Stimulated activated CD4-positive, alpha-beta T cell treated with anti-CD3 and anti-CD28 coated beads, Interleukin-12 subunit alpha, Interleukin-12 subunit beta, amount 100 ng/mL, for 48 hours (primary cell): ENCODE measurements around the gene GALK2.

ENCODE experiments used
- DNase-seq, 3 donors: peaks; one replicate each; pipeline ENCODE4 v3.0.0-alpha.2; 2020; ENCODE audit warnings: low read depth in 2 of 3, low spot score in 1 of 3

The GALK2 gene

DNA sequence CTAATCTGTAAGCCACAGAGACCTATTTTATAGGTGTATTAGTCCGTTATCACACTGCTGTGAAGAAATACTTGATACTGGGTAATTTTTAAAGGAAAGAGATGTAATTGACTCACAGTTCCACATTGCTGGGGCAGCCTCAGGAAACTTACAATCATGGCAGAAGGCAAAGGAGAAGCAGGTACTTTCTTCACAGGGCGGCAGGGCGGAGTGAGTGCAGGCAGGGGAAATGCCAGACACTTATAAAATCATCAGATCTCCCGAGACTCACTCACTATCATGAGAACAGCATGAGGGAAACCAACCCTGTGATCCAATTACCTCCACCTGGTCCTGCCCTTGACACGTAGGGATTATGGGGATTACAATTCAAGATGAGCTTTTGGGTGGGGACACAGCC lies 108.7 kb downstream of the GALK2 start:
- DNase-seq, result no peak

DNA sequence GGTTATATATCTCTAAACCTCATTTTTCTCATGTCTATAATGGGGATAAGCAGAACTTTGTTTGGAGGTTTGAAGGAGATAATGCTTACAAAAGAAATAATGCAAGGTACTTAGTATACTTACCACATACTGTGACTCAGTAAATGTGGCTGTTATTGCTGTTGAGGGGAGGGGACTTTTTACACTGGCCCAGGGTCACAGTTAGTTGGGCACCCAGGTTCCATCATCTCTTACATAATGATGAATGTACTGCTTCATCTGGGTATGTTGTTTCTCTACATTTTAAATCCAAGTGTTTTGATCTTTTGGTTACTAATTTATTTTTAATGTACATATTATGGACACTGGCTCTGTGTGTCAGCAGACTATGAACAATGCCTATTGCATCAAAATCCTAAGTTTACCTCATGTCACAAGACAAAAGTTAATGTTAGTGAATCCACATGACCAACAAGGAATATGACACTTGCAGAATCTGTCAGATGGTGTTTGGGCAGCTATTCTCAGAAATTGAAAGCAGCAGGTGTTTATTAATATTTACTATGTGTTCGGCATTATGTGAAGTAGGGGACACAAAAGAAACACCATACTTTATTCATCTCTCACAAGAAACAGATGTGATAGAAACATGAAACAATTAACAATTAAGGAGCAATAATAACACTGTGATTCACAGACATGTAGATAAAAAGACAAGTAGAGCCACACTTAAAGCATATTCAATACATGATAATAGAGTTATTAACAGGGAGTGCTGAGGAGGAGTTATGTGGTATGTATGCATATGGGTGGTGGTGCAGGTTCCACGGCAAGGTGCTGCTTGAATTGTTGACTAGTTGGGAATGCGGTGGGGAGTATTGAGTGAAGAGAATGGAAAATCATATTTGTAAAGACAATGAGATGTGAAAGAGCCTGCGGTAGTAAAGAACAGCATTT lies 109.7 kb downstream of the GALK2 start:
- DNase-seq, result no peak

DNA sequence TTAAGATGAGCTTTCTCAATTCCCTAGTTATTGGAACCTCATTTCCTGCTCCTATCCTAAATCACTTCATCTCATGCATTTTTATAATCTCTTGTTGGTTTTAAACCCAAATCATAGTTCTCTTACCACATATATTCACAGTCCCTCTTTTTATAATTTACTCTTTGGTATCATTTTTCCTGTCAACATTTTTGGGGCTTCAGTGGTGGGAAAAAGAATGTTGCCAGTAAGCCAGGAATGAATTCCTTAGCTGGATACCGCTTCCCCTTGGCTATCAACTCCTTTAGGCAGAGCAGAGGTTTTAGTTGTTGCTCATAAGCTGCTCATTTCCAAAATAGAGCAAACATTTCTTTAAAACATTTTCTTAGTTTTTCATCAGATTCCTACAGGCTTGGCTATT lies 112.3 kb downstream of the GALK2 start:
- no peak for DNase-seq

DNA sequence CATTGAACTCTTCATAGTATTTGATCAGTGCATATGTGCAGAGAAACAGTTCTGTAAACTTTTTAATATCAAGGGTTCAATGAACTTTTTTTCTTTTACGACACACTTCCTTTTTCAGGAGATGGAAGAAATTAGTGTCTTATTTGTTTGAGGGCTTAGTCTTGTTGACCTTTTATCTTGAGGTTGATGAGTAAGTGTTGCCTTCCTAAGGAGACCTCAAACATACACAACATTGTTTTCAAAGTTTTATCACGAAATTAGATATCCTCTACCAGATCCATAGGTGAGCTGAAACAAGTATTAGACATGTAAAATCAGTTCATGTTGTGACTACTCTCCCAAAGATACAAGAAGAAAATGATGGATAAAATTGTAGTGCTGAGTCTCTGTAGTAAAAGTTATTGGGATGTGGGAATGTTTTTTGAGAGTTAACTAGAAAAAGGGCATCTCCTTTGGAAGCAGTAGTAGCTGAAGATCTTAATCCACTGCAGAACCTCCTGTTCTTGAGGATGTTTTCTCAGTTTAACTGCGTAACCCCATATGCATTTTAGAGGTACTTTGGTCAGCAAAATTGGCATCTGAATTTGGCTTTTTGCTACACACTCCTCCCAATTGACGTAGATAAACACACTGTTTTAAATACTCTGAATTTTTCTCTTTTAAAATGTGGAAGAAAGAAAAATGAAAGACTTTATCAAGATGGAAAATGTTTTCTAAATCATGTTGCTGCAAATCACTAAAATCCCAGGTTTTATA lies 116.8 kb downstream of the GALK2 start:
- DNase-seq, result no peak

DNA sequence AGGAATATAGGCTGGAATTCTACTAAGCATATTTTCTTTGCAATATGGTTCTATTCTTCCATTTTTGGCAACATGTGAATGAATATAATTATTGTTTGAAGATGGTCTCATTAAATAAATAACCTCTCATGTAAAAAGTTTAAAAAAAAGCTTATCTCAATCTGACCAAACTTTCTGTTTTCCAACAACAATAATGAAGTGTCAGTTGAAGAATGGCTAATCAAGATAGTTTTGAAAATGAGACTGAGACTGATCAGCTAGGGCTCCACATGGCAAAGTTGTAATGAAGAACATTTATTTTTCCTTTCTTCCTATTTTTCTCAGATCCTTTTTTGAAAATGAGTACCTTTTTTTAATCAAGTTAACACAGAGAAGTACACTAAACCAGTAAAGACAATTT lies 117.4 kb downstream of the GALK2 start:
- DNase-seq, result no peak

DNA sequence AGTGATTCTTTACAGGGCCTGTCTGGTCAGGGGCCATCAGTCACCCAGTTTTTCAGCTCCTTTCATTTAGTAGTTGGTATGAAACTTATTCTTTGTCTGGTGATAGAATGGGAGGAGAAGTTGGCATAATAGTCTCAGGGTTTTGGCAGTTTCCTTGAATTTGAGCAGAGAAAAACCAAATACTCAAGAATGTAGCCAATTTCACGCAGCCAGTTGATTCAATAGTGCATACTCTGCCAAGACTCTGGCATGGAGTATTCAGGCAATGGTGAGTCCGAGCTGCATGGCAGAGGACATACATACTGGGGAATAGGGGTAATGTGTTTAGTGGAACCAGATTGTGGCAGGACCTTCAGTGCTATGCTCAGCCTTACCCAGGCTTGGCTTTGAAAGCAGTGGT lies 118.3 kb downstream of the GALK2 start:
- no peak for DNase-seq

DNA sequence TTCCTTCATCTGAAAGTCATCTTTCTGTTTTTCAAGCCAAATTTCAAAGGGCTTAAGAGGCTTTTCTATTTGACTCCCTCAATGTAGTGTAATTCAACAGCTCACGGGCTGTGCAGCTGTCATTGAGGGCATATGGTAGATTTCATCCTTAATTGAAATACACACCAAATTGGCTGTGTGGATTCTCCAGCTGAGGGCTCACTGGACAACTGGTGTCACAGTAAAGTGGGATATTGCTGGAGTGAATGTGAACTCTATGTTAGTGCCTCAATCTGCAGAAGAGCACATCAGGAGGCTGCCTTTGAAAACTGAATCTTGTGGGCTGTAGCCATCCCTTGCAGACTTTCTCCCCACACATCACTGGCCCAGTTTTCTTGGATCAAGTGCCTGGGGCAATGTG lies 120.1 kb downstream of the GALK2 start:
- DNase-seq, result no peak

DNA sequence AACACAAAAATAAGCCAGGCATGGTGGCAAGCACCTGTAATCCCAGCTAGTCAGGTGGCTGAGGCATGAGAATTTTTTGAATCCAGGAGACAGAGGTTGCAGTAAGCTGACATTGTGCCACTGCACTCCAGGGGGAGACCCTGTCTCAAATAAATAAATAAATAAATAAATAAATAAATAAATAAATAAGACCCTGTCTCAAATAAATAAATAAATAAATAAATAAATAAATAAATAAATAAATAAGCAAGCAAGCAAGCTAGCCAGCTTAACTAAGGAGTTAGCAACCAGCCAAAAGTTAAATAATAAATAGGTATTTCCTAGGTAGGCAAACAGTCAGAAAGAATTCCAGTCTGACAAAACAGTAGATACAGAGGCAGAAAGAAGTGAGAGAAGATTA lies 123.9 kb downstream of the GALK2 start:
- DNase-seq, result no peak

DNA sequence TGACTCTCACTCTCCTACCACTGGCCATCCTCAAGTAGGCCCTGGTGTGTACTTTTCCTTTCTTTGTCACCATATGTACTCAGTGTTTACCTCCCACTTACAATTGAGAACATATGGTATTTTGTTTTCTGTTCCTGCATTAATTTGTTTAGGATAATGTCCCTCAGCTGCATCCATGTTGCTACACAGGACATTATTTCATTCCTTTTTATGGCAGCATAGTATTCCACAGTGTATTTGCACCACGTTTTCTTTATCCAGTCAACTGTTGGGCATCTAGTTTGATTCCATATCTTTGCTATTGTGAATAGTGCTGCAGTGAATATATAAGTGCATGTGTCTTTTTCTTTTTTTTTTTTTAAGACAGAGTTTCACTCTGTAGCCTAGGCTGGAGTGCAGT lies 126.2 kb downstream of the GALK2 start:
- DNase-seq, result no peak

DNA sequence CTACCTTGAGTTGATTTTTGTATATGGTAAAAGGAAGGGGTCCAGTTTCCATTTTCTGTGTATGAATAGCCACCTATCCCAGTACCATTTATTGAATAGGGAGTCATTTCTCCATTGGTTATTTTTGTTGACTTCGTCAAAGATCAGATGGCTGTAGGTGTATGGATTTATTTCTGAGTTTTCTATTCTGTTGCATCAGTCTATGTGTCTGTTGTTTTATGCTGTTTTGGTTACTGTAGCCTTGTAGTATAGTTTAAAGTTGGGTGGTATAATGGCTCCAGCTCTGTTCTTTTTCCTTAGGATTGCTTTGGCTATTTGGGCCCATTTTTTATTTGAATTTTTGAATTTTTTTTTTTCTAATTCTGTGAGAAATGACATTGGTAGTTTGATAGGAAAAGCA lies 127.5 kb downstream of the GALK2 start:
- no peak for DNase-seq

DNA sequence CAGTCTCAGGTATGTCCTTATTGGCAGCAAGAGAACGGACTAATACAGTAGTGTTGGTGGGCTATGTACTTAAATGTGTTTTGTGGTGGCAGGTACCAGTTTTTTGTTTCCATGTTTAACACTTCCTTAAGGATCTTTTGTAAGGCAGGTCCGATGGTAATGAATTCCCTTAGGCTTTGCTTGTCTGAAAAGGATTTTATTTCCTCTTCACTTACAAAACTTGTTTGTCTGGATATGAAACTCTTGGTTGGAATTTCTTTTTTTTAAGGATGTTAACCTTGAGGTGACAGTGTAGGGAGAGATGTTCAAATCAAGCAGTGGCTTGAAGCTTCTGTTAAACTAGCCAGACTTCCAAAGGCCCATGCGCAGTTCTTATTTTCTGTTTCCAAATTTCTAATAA lies 130.8 kb downstream of the GALK2 start:
- DNase-seq, result no peak

DNA sequence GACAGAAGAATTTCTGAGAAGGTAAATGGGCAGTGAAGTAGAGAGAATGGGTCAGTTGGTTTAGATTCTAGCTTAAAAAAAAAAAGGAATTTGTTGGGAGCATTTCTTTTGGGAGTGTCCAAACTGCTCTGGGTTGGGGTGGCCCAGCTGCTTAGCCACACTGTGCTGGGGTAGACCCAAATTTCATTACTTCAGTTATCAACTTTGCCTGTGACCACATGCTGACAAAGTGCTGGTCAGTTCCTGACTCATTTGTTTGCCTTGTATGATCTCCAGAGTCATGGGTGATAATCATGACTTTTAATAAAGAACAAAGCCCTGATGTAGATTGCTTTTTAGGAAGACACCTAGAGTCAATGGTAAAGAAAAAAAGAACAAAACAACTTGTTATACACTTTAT lies 131.5 kb downstream of the GALK2 start:
- DNase-seq, result no peak

DNA sequence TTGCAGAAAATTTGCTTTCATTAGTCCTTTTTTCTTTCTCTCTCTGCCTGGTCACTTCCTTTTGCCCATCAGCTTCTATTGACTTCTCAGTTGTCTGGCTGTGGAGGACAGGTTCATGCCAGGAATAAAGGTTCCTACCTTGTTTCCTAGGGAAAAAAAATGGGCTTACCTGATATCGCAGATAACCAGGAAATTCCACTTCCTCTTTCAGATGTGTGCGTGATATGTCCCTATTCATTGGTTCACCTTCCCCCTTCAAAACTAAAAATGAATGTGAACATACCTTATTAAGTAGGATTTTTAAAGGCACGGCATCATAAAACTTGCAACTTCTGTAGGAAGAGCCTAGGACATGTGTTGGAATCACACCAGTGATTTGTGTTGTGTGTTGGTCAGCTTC lies 133.0 kb downstream of the GALK2 start:
- DNase-seq, result no peak

DNA sequence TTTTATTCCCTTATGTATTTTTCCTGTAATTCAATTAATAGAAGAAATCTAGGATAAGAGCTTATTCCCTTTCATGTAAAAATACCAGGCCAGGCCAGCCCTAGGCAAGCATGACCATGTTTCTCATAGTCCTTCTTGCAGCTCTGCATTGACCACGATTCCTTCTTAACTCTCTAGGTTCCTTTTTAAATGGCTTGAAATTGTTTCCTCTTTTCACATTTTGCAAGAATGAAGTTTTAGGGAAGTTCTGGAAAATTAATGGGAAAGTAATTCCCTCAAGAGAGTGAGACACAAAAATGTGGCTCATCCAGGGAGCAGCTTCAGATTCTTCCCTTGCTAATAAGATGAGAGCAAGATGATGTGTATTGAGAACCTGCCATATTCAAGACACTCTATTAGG lies 136.5 kb downstream of the GALK2 start:
- DNase-seq, result no peak

DNA sequence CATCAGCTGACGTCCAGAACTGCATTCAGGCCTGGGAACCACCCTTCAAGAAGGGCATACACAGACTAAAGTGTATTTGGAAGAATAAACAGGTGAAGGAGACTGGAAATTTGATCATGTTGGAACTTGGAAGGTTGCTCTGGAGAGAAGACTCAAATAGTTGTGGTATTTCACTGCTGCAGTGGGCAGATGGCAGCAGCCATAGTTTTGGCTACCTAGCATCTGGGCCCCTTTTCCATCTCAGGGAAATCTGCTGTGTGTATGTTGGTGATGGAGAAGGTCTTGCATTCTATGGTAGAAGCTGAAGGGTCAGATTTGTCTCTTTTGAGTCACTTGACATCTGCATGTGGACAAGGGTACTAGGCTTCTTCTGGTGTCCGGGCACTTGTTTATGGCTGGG lies 138.6 kb downstream of the GALK2 start:
- DNase-seq, result no peak

DNA sequence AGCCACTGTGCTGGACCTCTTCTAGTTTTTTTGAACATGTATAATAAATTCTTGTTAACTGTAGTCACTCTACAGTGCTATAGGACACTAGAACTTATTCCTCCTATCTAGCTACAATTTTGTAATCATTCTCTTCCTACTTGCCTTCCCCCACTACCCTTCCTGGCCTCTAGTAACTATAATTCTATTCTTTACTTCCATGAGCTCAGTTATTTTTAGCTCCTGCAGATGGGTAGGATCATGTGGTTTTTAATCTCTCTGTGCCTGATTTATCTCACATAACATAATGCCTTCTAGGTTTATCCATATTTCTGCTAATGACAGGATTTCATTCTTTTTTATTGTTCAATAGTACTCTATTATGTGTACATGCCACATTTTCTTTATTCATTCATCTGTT lies 139.8 kb downstream of the GALK2 start:
- no peak for DNase-seq

DNA sequence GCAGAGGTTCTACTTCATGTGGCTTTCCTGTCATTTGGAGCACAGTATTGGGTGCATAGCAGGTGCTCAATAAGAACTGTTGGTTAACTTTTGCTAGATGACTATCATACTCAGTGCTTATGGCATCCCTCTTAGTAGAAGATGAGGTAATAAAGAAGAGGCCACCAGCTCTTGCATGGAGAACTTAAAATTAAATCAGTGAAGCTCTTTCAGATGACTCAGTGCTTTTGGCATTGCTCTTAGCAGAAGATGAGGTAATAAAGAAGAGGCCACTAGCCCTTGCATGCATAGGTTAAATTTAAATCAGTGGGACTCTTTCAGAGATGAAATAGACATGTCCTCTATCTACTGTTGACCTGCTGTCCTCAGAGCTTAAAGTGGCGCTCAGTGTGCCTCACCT lies 143.6 kb downstream of the GALK2 start:
- DNase-seq, result no peak

DNA sequence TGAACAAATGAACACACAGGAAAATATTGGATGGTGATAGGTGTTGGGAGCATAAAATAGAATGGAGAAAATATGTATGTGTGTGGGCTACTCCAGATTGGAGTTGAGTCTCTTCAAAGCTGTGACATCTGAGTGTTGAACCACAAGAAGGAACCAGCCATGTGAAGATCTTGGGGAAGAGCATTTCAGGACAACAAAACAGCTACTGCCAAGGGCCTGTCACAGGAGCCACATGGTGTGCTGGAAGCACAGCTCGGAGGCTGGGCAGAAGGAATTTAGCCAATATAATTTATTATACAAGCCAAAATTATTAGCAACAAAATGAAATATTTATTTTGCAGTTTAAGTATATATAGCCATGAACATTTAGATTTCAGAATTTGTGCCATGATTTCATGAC lies 144.7 kb downstream of the GALK2 start:
- no peak for DNase-seq

DNA sequence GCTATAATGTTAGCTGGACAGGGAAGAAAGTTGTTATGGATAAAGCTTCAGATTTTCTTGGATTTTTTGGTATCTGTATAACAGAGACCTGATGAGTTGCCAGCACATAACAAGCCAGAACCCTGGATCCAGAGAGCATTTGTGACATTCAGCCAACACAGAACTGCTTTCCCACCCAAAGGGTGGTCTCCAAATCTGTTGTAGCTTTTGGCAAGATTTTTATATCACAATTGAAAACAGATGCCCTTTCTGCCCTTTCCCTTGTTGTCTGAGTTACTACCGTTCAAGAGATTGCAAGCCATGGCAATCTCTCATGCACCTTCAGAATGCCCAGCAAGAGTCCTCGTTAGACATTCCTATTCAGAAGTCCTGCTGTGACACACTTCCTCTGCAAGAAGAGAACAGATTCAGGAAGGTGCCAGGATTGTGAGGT lies 145.4 kb downstream of the GALK2 start:
- DNase-seq, result no peak

DNA sequence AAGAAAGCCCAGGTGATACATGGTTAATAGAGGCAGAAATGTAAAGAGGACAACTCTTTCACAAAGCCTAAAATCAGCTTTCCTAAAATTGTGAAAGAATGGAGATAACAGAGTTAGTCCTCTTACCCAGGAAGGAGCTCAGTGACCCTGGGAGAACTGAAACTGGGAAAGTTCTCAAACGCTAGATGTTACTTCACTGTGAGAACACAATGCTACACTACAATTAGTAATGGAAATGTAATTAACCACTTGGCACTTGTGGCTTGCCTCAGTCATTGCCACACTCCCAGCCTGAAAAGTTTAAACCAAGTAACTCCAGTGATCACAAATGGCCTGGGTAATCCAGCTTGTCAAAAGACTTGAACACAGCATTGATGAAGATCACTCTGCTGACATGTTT lies 150.3 kb downstream of the GALK2 start:
- DNase-seq, result no peak

DNA sequence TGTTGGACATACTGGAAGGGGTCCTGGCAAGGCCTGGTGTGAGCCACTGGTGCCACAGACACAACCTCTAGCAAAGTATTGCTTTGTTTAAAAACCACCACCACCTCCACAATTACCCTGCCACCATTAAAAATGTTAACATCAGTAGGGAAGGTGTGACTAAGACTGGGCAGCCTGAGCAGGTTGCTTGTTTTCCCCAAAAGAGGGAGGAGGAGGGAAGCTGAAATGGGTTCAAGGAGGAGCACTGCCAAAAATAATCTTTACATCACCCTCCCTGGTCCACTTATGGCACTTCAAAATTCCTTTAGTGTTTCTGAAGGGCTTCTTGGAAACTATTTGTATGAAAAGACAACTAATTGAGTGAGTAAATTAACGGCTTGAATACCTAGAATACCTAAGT lies 153.2 kb downstream of the GALK2 start:
- DNase-seq, result no peak

DNA sequence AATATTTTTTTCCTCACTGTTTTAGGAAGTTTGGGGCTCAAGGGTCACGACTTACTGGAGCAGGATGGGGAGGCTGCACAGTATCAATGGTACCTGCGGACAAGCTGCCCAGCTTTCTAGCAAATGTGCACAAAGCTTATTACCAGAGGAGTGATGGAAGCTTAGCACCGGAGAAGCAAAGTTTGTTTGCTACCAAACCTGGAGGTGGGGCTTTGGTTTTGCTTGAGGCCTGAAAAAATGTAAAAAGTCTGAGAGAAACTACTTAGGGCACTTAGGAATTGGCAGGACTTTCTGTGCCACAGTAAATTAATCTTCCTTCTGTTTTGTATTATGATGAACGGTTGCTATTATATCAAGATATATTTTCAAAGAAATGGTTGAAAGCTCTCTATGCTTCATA lies 157.9 kb downstream of the GALK2 start:
- DNase-seq, result no peak

DNA sequence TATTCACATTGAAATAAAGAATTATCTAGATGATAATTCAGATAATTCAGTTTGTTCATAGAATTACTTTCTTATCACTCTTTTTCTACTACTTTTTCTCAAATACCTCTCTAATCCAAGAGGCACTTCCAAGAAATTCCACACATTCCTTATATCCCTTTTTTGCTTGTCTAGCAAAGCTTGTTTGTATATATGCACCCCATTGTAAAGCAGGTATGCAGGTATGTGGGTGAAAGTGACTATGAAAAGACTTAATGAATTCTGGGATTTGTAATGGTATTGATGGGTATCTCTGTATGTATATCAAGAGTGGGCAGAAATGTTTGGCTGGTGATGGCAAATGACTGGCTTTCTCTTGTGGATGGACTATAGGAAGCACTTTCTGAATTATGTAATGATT lies 158.9 kb downstream of the GALK2 start:
- no peak for DNase-seq
